Measurements from ENCODE around the gene PRB2. TPM values are rescaled to one million over a fixed set of nuclear protein-coding genes. Genes with fewer than 3 reads are reported as not detected.
"Not testable (repeated sequence)": the region's sequence is repeated elsewhere in the genome, so short reads cannot be mapped to it uniquely, and the experiment has no call there.

Gene PRB2
- total RNA-seq = not detected

GRCh38 chr12:11395467-11395866 lies at the start of gene PRB2:
PRB2 (minus strand) TSS chr12:11395567; CDS start chr12:11395529, 38 bp downstream.
- H3K9me3 ChIP-seq; H3K4me1 ChIP-seq; H3K27me3 ChIP-seq; DNase-seq; H3K4me3 ChIP-seq; H3K27ac ChIP-seq; H3K36me3 ChIP-seq; intact Hi-C loops (cut with DNase I; ENCODE audit: low total_unique reads): not testable (repeated sequence)

GRCh38 chr12:11437966-11438365 lies 42.6 kb upstream of the PRB2 start:
- Histone ChIP-seq H3K9me3 (no peaks in the 10 kb centered on the region), H3K36me3 (no peaks in the 10 kb centered on the region), H3K27me3 (no peaks in the 10 kb centered on the region), H3K4me1 (no peaks in the 10 kb centered on the region), H3K27ac (no peak overlapping the region), H3K4me3 (no peak overlapping the region)
- no peak for TF ChIP-seq POLR2A (IDR thresholded peaks at IDR 0.05)
- no peak for TF ChIP-seq CTCF (IDR thresholded peaks at IDR 0.05)
- intact Hi-C loops (cut with DNase I; ENCODE audit: low total_unique reads) = no loop called here
- DNase-seq = no peak

GRCh38 chr12:11433664-11434063 lies 38.3 kb upstream of the PRB2 start:
- no peaks in the 10 kb centered on the region for H3K27me3 ChIP-seq
- H3K4me1 ChIP-seq = no peaks in the 10 kb centered on the region
- no peak for DNase-seq
- H3K27ac ChIP-seq = no peak overlapping the region
- no peak overlapping the region for H3K4me3 ChIP-seq
- intact Hi-C loops (cut with DNase I; ENCODE audit: low total_unique reads) = no loop called here
- TF ChIP-seq POLR2A (IDR thresholded peaks at IDR 0.05) (no peak), CTCF (IDR thresholded peaks at IDR 0.05) (no peak)
- no peaks in the 10 kb centered on the region for H3K36me3 ChIP-seq
- H3K9me3 ChIP-seq = no peaks in the 10 kb centered on the region

GRCh38 chr12:11431486-11431885 lies 36.1 kb upstream of the PRB2 start:
- Histone ChIP-seq H3K9me3 (no peaks in the 10 kb centered on the region), H3K36me3 (no peaks in the 10 kb centered on the region), H3K4me1 (no peaks in the 10 kb centered on the region), H3K4me3 (no peak overlapping the region), H3K27ac (no peak overlapping the region), H3K27me3 (no peaks in the 10 kb centered on the region)
- intact Hi-C loops (cut with DNase I; ENCODE audit: low total_unique reads) = no loop called here
- no peak for TF ChIP-seq POLR2A (IDR thresholded peaks at IDR 0.05)
- no peak for TF ChIP-seq CTCF (IDR thresholded peaks at IDR 0.05)
- DNase-seq = no peak

GRCh38 chr12:11427341-11427740 lies 32.0 kb upstream of the PRB2 start:
- TF ChIP-seq CTCF (IDR thresholded peaks at IDR 0.05) (no peak), POLR2A (IDR thresholded peaks at IDR 0.05) (no peak)
- no peak for DNase-seq
- H3K27me3 ChIP-seq = no peaks in the 10 kb centered on the region
- H3K4me1 ChIP-seq = no peaks in the 10 kb centered on the region
- H3K4me3 ChIP-seq = no peak overlapping the region
- intact Hi-C loops (cut with DNase I; ENCODE audit: low total_unique reads) = no loop called here
- no peaks in the 10 kb centered on the region for H3K9me3 ChIP-seq
- H3K36me3 ChIP-seq = no peaks in the 10 kb centered on the region
- no peak overlapping the region for H3K27ac ChIP-seq

- Histone ChIP-seq H3K36me3 (no peaks in the 10 kb centered on the region), H3K27ac (no peak overlapping the region), H3K4me1 (no peaks in the 10 kb centered on the region), H3K27me3 (no peaks in the 10 kb centered on the region), H3K4me3 (no peak overlapping the region), H3K9me3 (peaks cover 0 to 2% of the 10 kb centered on the region in 2 donors)
- TF ChIP-seq CTCF (IDR thresholded peaks at IDR 0.05) = no peak
- TF ChIP-seq POLR2A (IDR thresholded peaks at IDR 0.05) = no peak
- DNase-seq = no peak
- intact Hi-C loops (cut with DNase I; ENCODE audit: low total_unique reads) = no loop called here
Measured at GRCh38 chr12:11412731-11413130, 17.4 kb upstream of the PRB2 start.
